GM12878 (cell line): ENCODE results near the gene ELAVL1.

ENCODE experiments used
- MYC ChIP-seq: IDR thresholded peaks from 2 replicates; pipeline ENCODE4 v1.6.1; 2011; ENCODE audit warnings: mild to moderate bottlenecking, low read length, moderate library complexity, inconsistent platforms; ENCODE audit not compliant: insufficient read depth, insufficient replicate concordance, insufficient read length, severe bottlenecking
- TF ChIP-seq, protein P1 (sequence below), 3 experiments: IDR thresholded peaks in 2 of 3; conservative IDR thresholded peaks in 1 of 3; 2 replicates each; pipeline ENCODE4 v1.5.1; 2011; ENCODE audit warnings: low read depth in 3 of 3, low read length in 3 of 3, mild to moderate bottlenecking in 3 of 3, control low read depth in 2 of 3, moderate library complexity in 2 of 3, inconsistent platforms in 1 of 3, mixed read lengths in 1 of 3; ENCODE audit not compliant: control insufficient read depth in 2 of 3, insufficient read depth in 1 of 3; ENCODE audit errors: extremely low read depth in 1 of 3

- no peak for TF ChIP-seq MYC
- TF ChIP-seq, protein P1, sequence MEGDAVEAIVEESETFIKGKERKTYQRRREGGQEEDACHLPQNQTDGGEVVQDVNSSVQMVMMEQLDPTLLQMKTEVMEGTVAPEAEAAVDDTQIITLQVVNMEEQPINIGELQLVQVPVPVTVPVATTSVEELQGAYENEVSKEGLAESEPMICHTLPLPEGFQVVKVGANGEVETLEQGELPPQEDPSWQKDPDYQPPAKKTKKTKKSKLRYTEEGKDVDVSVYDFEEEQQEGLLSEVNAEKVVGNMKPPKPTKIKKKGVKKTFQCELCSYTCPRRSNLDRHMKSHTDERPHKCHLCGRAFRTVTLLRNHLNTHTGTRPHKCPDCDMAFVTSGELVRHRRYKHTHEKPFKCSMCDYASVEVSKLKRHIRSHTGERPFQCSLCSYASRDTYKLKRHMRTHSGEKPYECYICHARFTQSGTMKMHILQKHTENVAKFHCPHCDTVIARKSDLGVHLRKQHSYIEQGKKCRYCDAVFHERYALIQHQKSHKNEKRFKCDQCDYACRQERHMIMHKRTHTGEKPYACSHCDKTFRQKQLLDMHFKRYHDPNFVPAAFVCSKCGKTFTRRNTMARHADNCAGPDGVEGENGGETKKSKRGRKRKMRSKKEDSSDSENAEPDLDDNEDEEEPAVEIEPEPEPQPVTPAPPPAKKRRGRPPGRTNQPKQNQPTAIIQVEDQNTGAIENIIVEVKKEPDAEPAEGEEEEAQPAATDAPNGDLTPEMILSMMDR (IDR thresholded peaks at IDR 0.05 in 2 of 3, conservative IDR thresholded peaks at IDR 0.05 in 1 of 3; ENCODE audit: control insufficient read depth in 2 of 3, extremely low read depth in 1 of 3, insufficient read depth in 1 of 3, low read depth in 3 of 3, low read length in 3 of 3): no peak
Measured at GRCh38 chr19:7953576-7953975, 51.9 kb downstream of the ELAVL1 start.
